D721Med (cell line): Measurements from ENCODE around the gene ZAP70.

ENCODE experiments used
- DNase-seq: peaks from one replicate; pipeline ENCODE4 v3.0.0; 2011; ENCODE audit warnings: low spot score; ENCODE audit not compliant: insufficient read length
- FAIRE-seq: peaks from 2 replicates; lab custom pipeline; 2011; peaks lifted over from hg19 to GRCh38; lab: Jason Lieb, UNC
- TF ChIP-seq, protein P1 (sequence below): IDR thresholded peaks from 2 replicates; pipeline ENCODE4 v1.5.1; 2012; ENCODE audit warnings: mild to moderate bottlenecking, control low read depth; ENCODE audit not compliant: insufficient read depth; ENCODE audit errors: missing control alignments

ZAP70 gene

GRCh38 chr2:97730245-97730644 lies 16.9 kb downstream of the ZAP70 start:
- TF ChIP-seq, protein P1, sequence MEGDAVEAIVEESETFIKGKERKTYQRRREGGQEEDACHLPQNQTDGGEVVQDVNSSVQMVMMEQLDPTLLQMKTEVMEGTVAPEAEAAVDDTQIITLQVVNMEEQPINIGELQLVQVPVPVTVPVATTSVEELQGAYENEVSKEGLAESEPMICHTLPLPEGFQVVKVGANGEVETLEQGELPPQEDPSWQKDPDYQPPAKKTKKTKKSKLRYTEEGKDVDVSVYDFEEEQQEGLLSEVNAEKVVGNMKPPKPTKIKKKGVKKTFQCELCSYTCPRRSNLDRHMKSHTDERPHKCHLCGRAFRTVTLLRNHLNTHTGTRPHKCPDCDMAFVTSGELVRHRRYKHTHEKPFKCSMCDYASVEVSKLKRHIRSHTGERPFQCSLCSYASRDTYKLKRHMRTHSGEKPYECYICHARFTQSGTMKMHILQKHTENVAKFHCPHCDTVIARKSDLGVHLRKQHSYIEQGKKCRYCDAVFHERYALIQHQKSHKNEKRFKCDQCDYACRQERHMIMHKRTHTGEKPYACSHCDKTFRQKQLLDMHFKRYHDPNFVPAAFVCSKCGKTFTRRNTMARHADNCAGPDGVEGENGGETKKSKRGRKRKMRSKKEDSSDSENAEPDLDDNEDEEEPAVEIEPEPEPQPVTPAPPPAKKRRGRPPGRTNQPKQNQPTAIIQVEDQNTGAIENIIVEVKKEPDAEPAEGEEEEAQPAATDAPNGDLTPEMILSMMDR: no peak
- no peak for FAIRE-seq

DNA sequence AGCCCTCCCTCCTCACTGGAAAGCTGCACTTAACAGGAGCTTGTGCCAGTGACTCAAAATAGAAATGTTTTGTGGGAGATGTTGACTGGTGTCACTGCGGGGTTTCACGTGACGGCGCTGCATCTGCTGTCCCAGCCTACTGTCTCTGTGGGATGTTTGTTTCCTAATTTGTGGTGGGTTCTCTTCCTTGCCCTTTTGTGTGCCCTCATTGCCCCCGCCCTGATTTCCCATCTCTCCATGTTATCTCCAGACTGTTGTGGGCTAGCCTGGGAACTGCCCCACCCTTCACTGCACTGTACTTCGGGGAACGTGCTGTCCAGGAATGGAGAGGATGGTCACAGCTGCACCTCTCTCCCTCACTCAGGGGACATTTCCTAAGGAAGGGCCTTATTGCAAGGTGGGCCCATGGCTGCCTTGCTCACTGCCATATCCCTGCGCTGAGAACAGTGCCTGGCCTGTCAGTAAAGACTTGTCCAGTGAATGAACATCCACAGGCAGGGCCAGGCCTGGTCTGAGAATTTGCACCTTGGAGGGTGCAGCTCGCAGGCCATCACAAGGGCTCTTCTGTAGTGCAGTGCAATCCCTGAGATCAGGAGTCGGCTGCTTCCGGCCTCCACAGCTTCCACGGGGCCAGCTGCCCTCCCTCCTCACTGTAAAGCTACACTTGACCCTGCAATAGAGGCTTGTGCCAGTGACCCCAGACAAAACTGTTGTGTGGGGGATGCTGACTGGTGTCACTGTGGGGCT lies 18.1 kb downstream of the ZAP70 start:
- no peak for FAIRE-seq
- TF ChIP-seq, protein P1: no peak

More at GRCh38 chr2:97730245-97730644, 16.9 kb downstream of the ZAP70 start:
- no peak for DNase-seq

DNA sequence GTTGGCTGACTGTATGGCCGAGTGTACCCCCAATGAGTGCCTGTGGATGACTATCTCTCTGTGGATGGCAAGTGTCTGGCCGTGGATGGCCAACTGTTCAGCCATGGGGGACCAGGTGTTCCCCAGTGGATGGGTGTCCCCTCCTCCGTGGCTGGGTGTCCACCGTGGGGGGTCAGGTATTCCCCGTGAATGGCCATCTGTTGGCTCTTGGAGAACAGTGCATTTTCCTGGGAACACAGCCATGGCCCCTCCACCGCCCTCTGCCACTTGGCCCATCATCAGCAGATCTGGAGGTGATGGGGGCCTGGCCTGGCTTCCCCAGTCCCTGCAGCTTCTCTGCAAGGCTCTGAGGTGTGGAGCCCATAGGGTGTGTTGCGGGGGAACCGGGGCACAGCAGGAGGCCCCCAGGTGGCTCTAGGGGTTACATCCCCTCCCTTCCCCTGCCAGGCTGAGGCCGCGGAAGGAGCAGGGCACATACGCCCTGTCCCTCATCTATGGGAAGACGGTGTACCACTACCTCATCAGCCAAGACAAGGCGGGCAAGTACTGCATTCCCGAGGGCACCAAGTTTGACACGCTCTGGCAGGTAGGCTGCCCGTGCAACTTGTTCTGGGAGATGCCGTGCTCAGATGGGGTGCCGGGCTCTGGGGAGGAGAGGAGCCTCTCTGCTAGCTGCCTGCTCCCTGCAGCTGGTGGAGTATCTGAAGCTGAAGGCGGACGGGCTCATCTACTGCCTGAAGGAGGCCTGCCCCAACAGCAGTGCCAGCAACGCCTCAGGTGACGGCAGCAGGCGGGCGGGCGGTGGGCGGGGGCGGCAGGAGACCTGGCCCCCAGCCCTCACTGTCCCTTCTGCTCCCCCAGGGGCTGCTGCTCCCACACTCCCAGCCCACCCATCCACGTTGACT lies 19.3 kb downstream of the ZAP70 start:
- TF ChIP-seq, protein P1: no peak
- no peak for FAIRE-seq
- no peak for DNase-seq

More for the DNA sequence above, 18.1 kb downstream of the ZAP70 start:
- DNase-seq: no peak

- TF ChIP-seq, protein P1: no peak
- no peak for DNase-seq
- no peak for FAIRE-seq
Observed at GRCh38 chr2:97733341-97734035, 20.1 kb downstream of the ZAP70 start.

GRCh38 chr2:97734061-97735051 lies 21.0 kb downstream of the ZAP70 start:
- FAIRE-seq (no peak), DNase-seq (no peak)
- TF ChIP-seq, protein P1: no peak

DNA sequence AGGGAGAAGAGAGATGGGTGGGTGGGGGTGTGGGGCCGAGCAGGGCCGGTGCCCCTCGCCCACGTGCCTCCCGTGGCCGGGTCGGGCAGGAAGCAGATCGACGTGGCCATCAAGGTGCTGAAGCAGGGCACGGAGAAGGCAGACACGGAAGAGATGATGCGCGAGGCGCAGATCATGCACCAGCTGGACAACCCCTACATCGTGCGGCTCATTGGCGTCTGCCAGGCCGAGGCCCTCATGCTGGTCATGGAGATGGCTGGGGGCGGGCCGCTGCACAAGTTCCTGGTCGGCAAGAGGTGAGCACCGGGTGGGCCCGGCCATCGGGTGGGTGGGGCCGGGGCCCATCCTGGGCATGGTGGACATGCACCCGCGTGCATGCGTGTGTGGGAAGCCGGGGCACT lies 21.8 kb downstream of the ZAP70 start:
- FAIRE-seq (no peak), DNase-seq (no peak)
- TF ChIP-seq, protein P1: no peak
